Measurements from ENCODE around the gene ADCY5.

The ADCY5 gene

GRCh38 chr3:123372686-123373473, 76.0 kb downstream of the ADCY5 start:
- TF ChIP-seq CTCF (IDR thresholded peaks at IDR 0.05; ENCODE audit: control insufficient read depth, insufficient read depth, low read depth, low read length, missing control alignments): no peak
- DNase-seq (ENCODE audit: low read depth): no peak
- no peak overlapping the region for H3K4me3 ChIP-seq (ENCODE audit: control insufficient read depth, low read depth, low read length)

- no peak overlapping the region for H3K4me3 ChIP-seq (ENCODE audit: control insufficient read depth, low read depth, low read length)
- no peak for DNase-seq (ENCODE audit: low read depth)
- TF ChIP-seq CTCF (IDR thresholded peaks at IDR 0.05; ENCODE audit: control insufficient read depth, insufficient read depth, low read depth, low read length, missing control alignments): no peak
These were observed 76.8 kb downstream of the ADCY5 start for GRCh38 chr3:123371859-123372685.

GRCh38 chr3:123371426-123371825, 77.5 kb downstream of the ADCY5 start:
- TF ChIP-seq CTCF (IDR thresholded peaks at IDR 0.05; ENCODE audit: control insufficient read depth, insufficient read depth, low read depth, low read length, missing control alignments): no peak
- H3K4me3 ChIP-seq (ENCODE audit: control insufficient read depth, low read depth, low read length): no peak overlapping the region
- DNase-seq (ENCODE audit: low read depth): no peak

- H3K4me3 ChIP-seq (ENCODE audit: control insufficient read depth, low read depth, low read length): no peak overlapping the region
- DNase-seq (ENCODE audit: low read depth): no peak
- TF ChIP-seq CTCF (IDR thresholded peaks at IDR 0.05; ENCODE audit: control insufficient read depth, insufficient read depth, low read depth, low read length, missing control alignments): no peak
These were observed 78.1 kb downstream of the ADCY5 start for GRCh38 chr3:123370819-123371218.

GRCh38 chr3:123369085-123369484, 79.8 kb downstream of the ADCY5 start:
- DNase-seq (ENCODE audit: low read depth): no peak
- TF ChIP-seq CTCF (IDR thresholded peaks at IDR 0.05; ENCODE audit: control insufficient read depth, insufficient read depth, low read depth, low read length, missing control alignments): no peak
- H3K4me3 ChIP-seq (ENCODE audit: control insufficient read depth, low read depth, low read length): no peak overlapping the region

GRCh38 chr3:123367467-123368154, 81.3 kb downstream of the ADCY5 start:
- TF ChIP-seq CTCF (IDR thresholded peaks at IDR 0.05; ENCODE audit: control insufficient read depth, insufficient read depth, low read depth, low read length, missing control alignments): no peak
- H3K4me3 ChIP-seq (ENCODE audit: control insufficient read depth, low read depth, low read length): no peak overlapping the region
- no peak for DNase-seq (ENCODE audit: low read depth)

Data from AG09309 (cell line).